ENCODE data around the gene ASB13. TPM values are rescaled to one million over a fixed set of nuclear protein-coding genes. Genes with fewer than 3 reads are reported as not detected.

The ASB13 gene
- total RNA-seq, 1 experiment from 2014 or later: 13.8 TPM

- Histone ChIP-seq H3K9me3 (ENCODE audit: control insufficient read depth, low read depth, low read length) (no peaks in the 10 kb centered on the region), H3K4me2 (ENCODE audit: insufficient read depth, insufficient read length, low read length) (no peak overlapping the region), H2BK5ac (ENCODE audit: insufficient read length, low read length) (no peak overlapping the region), H2AFZ (ENCODE audit: low read length) (no peak overlapping the region), H3K27ac (ENCODE audit: insufficient read length, low read depth, low read length) (no peak overlapping the region), H3K79me2 (ENCODE audit: insufficient read depth, low read length) (peaks cover 4% of the 10 kb centered on the region; the same call in 1 of the 2 replicates), H4K5ac (ENCODE audit: insufficient read length, low read depth, low read length) (no peak overlapping the region), H4K91ac (ENCODE audit: insufficient read length, low read depth, low read length) (no peak overlapping the region), H3K23ac (ENCODE audit: insufficient read length, low read depth, low read length) (no peak overlapping the region), H2BK20ac (ENCODE audit: low read depth, low read length, poor library complexity, severe bottlenecking) (no peak overlapping the region), H2AK5ac (ENCODE audit: insufficient read length, low read length) (no peak overlapping the region), H3K4me1 (ENCODE audit: insufficient read depth, low read length) (no peaks in the 10 kb centered on the region), H2BK12ac (ENCODE audit: insufficient read length, low read depth, low read length) (no peak overlapping the region), H3T11ph (ENCODE audit: low read length) (no peak overlapping the region), H3K9ac (ENCODE audit: extremely low read depth, insufficient read length, low read length) (no peak overlapping the region), H3K79me1 (ENCODE audit: insufficient read depth, low read depth, low read length, poor library complexity, severe bottlenecking) (no peaks in the 10 kb centered on the region), H3K18ac (ENCODE audit: insufficient read length, low read depth, low read length) (no peak overlapping the region), H2BK15ac (ENCODE audit: low read depth, low read length) (no peak overlapping the region), H3K4ac (ENCODE audit: low read depth, low read length) (no peak overlapping the region), H2BK120ac (ENCODE audit: low read depth, low read length, poor library complexity, severe bottlenecking) (no peak overlapping the region), H3K14ac (ENCODE audit: insufficient read depth, low read length) (no peak overlapping the region), H4K20me1 (ENCODE audit: control insufficient read depth, insufficient read depth, insufficient read length) (no peaks in the 10 kb centered on the region), H4K8ac (replicated peaks; ENCODE audit: insufficient read length, low read depth, low read length) (no peak overlapping the region), H3K27me3 (ENCODE audit: insufficient read depth, low read length) (no peaks in the 10 kb centered on the region; the same call in 1 of the 2 replicates), H3K56ac (ENCODE audit: insufficient read length, low read depth, low read length) (no peak overlapping the region), H3K23me2 (ENCODE audit: insufficient read length, low read depth, low read length, poor library complexity, severe bottlenecking) (peaks cover 4% of the 10 kb centered on the region)
- DNase-seq: no peak
- no CpG with 5 or more reads among the region's 3 CpGs for WGBS (ENCODE audit: extremely low coverage, insufficient read length, low lambda C conversion rate)
- Mint-ChIP-seq H3K27me3 (ENCODE audit: low read depth) (peaks cover 54% of the 10 kb centered on the region), H3K4me3 (no peak overlapping the region), H3K4me1 (peaks cover 14 to 15% of the 10 kb centered on the region in 2 experiments), H3K27ac (no peak overlapping the region), H3K36me3 (ENCODE audit: insufficient read depth in 1 of 3, low read depth in 3 of 3) (0 out of 7 replicates have a peak, but pooled peaks cover 0 to 2% (median 2%) of the 10 kb centered on the region in 3 experiments), H3K9me3 (peaks cover 0 to 7% of the 10 kb centered on the region in 2 experiments; a peak in 2 of 5 replicates)
- TF ChIP-seq CTCF (conservative IDR thresholded peaks at IDR 0.05): no peak
Observed at GRCh38 chr10:5683065-5683464, 16.7 kb upstream of the ASB13 start.
